AG04450 (cell line): ENCODE results near the gene COG5. TPM values are rescaled to one million over a fixed set of nuclear protein-coding genes. Genes with fewer than 3 reads are reported as not detected.
A peak's percentile ranks its signal among the peaks of the same experiment; 100 is the strongest.

Experiments
- CTCF ChIA-PET: fragments of 300-600, 350-600 bp; formaldehyde crosslinking; extraction: SDS; loops from one replicate; lab custom pipeline; 2022; ENCODE audit warnings: antibody characterized with exemption, inconsistent platforms; lab: Charles Lee
- POLR2A ChIA-PET: fragments of 350-600 bp; formaldehyde crosslinking; extraction: SDS; loops from one replicate; lab custom pipeline; 2021; ENCODE audit warnings: antibody characterized with exemption, inconsistent platforms; lab: Yijun Ruan, JAX
- DNase-seq: peaks from one replicate; pipeline ENCODE4 v3.0.0-alpha.2; 2011; ENCODE audit warnings: low read depth, low spot score
- H3K27ac ChIP-seq: one replicate; pipeline ENCODE4 v1.5.1; 2012; ENCODE audit warnings: low read depth, low read length, control low read depth
- H3K27me3 ChIP-seq: one replicate; pipeline ENCODE4 v1.6.0; 2012; ENCODE audit warnings: low read length; ENCODE audit not compliant: control insufficient read depth, insufficient read depth
- H3K4me3 ChIP-seq: 2 replicates; pipeline ENCODE4 v1.5.1; 2011; ENCODE audit warnings: mild to moderate bottlenecking, low read depth, low read length, control low read depth
- H3K9me3 ChIP-seq: 2 replicates; pipeline ENCODE4 v1.5.1; 2012; ENCODE audit warnings: low read length; ENCODE audit not compliant: control insufficient read depth, insufficient read depth
- polyA plus RNA-seq: library from polyadenylated mRNA; depleted of rRNA; stranded (reverse); fragments of >200 nt; gene quantifications from 2 replicates; pipeline ENCODE4 v1.2.3, GENCODE V29; 2011
- TF ChIP-seq, protein P1 (sequence below): IDR thresholded peaks from 2 replicates; pipeline ENCODE4 v1.5.1; 2011; ENCODE audit warnings: low read depth, low read length, control low read depth, inconsistent platforms

COG5 gene
- polyA plus RNA-seq, 1 experiment: 55.2 TPM

DNA sequence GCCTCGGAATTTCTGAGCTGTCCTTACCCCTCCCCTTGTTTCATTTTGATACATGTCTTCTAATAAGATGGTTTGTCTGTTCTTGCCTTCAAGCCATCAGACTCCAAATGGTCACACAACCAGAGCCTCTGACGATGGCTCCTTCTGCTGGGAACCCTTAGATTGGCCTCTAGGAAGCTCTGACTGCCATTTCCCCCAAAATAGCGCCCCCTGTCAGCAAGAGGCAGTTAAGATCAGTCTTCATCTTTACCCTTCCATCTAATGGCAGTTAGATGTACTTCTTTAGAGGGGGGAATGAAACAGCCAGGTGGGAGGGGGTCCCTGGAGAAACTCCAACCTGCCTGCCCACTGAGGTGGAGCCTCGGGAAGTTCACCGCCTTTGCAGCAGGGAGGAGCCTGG lies 179.7 kb downstream of the COG5 start:
- Histone ChIP-seq H3K9me3 (no peaks in the 10 kb centered on the region; the same call in 1 of the 2 replicates), H3K27ac (no peak overlapping the region), H3K27me3 (no peaks in the 10 kb centered on the region), H3K4me3 (no peak overlapping the region)
- ChIA-PET CTCF (no interaction called here), POLR2A (no interaction called here)
- TF ChIP-seq, protein P1, sequence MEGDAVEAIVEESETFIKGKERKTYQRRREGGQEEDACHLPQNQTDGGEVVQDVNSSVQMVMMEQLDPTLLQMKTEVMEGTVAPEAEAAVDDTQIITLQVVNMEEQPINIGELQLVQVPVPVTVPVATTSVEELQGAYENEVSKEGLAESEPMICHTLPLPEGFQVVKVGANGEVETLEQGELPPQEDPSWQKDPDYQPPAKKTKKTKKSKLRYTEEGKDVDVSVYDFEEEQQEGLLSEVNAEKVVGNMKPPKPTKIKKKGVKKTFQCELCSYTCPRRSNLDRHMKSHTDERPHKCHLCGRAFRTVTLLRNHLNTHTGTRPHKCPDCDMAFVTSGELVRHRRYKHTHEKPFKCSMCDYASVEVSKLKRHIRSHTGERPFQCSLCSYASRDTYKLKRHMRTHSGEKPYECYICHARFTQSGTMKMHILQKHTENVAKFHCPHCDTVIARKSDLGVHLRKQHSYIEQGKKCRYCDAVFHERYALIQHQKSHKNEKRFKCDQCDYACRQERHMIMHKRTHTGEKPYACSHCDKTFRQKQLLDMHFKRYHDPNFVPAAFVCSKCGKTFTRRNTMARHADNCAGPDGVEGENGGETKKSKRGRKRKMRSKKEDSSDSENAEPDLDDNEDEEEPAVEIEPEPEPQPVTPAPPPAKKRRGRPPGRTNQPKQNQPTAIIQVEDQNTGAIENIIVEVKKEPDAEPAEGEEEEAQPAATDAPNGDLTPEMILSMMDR: 0 out of 2 replicates have a peak, but pooled peaks have one; percentile 1
- no peak for DNase-seq

GRCh38 chr7:107383203-107383602 lies 180.5 kb downstream of the COG5 start:
- CTCF ChIA-PET: no interaction called here

GRCh38 chr7:107381453-107381852 lies 182.3 kb downstream of the COG5 start:
- TF ChIP-seq, protein P1: no peak
- no peak for DNase-seq
- Histone ChIP-seq H3K4me3 (no peak overlapping the region), H3K27me3 (no peaks in the 10 kb centered on the region), H3K27ac (no peak overlapping the region), H3K9me3 (no peaks in the 10 kb centered on the region)
- CTCF ChIA-PET: no interaction called here
- POLR2A ChIA-PET: no interaction called here

More at GRCh38 chr7:107383203-107383602, 180.5 kb downstream of the COG5 start:
- Histone ChIP-seq H3K4me3 (no peak overlapping the region), H3K27me3 (no peaks in the 10 kb centered on the region), H3K27ac (no peak overlapping the region), H3K9me3 (no peaks in the 10 kb centered on the region; the same call in 1 of the 2 replicates)
- POLR2A ChIA-PET: no interaction called here
- no peak for DNase-seq
- TF ChIP-seq, protein P1: no peak

DNA sequence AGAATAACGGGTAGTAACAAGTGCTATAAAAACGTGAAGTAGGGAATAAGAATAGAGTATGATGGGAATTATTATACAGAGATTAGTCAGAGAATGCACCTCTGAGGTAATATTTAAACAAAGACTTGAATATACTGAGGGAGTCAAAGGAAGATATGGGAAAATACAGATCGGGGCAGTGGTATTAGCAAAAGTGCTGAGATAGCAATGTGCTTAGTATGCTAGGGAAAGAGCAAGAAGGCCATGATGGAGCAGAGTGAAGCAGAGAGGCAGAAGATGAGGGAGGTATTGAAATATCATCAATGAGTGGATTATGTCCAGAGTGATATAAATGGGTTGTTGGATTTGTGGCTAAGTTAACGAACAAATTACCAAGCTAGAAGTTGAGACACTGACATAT lies 190.4 kb downstream of the COG5 start:
- no peak overlapping the region for H3K27ac ChIP-seq
- POLR2A ChIA-PET: interaction anchor here (0.6 kb wide), 1 partner anchor 1148 kb away, joined by 5 read pairs; no protein-coding TSS in a partner anchor
- H3K9me3 ChIP-seq: no peaks in the 10 kb centered on the region

GRCh38 chr7:107372298-107372697 lies 191.4 kb downstream of the COG5 start:
- CTCF ChIA-PET: interaction anchor here (0.7 to 1.4 kb wide), 2 partner anchors 34 to 371 kb away, joined by 3 read pairs; no protein-coding TSS in a partner anchor

More for the DNA sequence above, 190.4 kb downstream of the COG5 start:
- CTCF ChIA-PET: interaction anchor here (0.6 to 1.2 kb wide), 3 partner anchors 13 to 502 kb away, joined by 3 read pairs; no protein-coding TSS in a partner anchor
- DNase-seq: no peak
- H3K4me3 ChIP-seq: no peak overlapping the region
- TF ChIP-seq, protein P1: no peak
- H3K27me3 ChIP-seq: no peaks in the 10 kb centered on the region

More at GRCh38 chr7:107372298-107372697, 191.4 kb downstream of the COG5 start:
- Histone ChIP-seq H3K27ac (no peak overlapping the region), H3K9me3 (no peaks in the 10 kb centered on the region), H3K4me3 (no peak overlapping the region), H3K27me3 (no peaks in the 10 kb centered on the region)
- POLR2A ChIA-PET: no interaction called here
- TF ChIP-seq, protein P1: no peak
- DNase-seq: no peak
